HG02973 (cell line): ENCODE measurements around the gene PABPN1L.
A peak's percentile ranks its signal among the peaks of the same experiment; 100 is the strongest.

Experiments
- ATAC-seq: cut with Tn5 transposase; IDR thresholded peaks from one replicate; pipeline ENCODE4 v1.9.1; 2021; ENCODE audit warnings: moderate library complexity; ENCODE audit not compliant: unreplicated experiment

Gene PABPN1L

GRCh38 chr16:88870608-88871348 lies 4.3 kb upstream of the PABPN1L start:
- ATAC-seq, result no peak

- ATAC-seq, result no peak
Measured at GRCh38 chr16:88869673-88869980, 3.2 kb upstream of the PABPN1L start.

GRCh38 chr16:88868974-88869672 lies 2.7 kb upstream of the PABPN1L start:
- no peak for ATAC-seq

GRCh38 chr16:88867581-88868246 lies 1.3 kb upstream of the PABPN1L start:
- no peak for ATAC-seq

GRCh38 chr16:88865742-88866141 lies 718 bp downstream of the PABPN1L start:
- no peak for ATAC-seq

GRCh38 chr16:88865310-88865709 lies 1.1 kb downstream of the PABPN1L start:
- ATAC-seq, result no peak

- no peak for ATAC-seq
Measured at GRCh38 chr16:88864521-88864920, 1.9 kb downstream of the PABPN1L start.

- ATAC-seq, result no peak
Measured at GRCh38 chr16:88864099-88864498, 2.4 kb downstream of the PABPN1L start.

- ATAC-seq, result no peak
Measured at GRCh38 chr16:88863426-88863825, 3.0 kb downstream of the PABPN1L start.

GRCh38 chr16:88862968-88863367 lies 3.5 kb downstream of the PABPN1L start:
- no peak for ATAC-seq

GRCh38 chr16:88861359-88861758 lies 5.1 kb downstream of the PABPN1L start:
- ATAC-seq, result no peak

GRCh38 chr16:88859381-88860091 lies 6.9 kb downstream of the PABPN1L start:
- ATAC-seq, result no peak

GRCh38 chr16:88857728-88858339 lies 8.6 kb downstream of the PABPN1L start:
- ATAC-seq, result peak; percentile 38

GRCh38 chr16:88856828-88857727 lies 9.4 kb downstream of the PABPN1L start, which contains the start of the genes GALNS and TRAPPC2L:
TSS of gene GALNS (minus strand) at chr16:88856947. CDS start at chr16:88856877, 70 bp downstream.
TSS of gene TRAPPC2L (plus strand) at chr16:88857127. CDS start at chr16:88857151, 24 bp downstream.
- ATAC-seq, result peak; percentile 65

- ATAC-seq, result no peak
Measured at GRCh38 chr16:88856122-88856827, 10.2 kb downstream of the PABPN1L start.

GRCh38 chr16:88855736-88856121 lies 10.7 kb downstream of the PABPN1L start:
- ATAC-seq, result no peak

GRCh38 chr16:88855176-88855575 lies 11.3 kb downstream of the PABPN1L start:
- ATAC-seq, result no peak

- ATAC-seq, result no peak
Measured at GRCh38 chr16:88854306-88855111, 12.0 kb downstream of the PABPN1L start.
